Fibroblast of mammary gland (primary cell): ENCODE measurements around the gene SLC6A19.

Source experiments
- DNase-seq: peaks from one replicate; pipeline ENCODE4 v3.0.0-alpha.2; 2010; ENCODE audit warnings: low read depth
- H3K4me3 ChIP-seq: 2 replicates; pipeline ENCODE4 v1.5.1; 2011; ENCODE audit warnings: low read depth, mild to moderate bottlenecking, low read length, moderate library complexity; ENCODE audit not compliant: control insufficient read depth
- TF ChIP-seq, protein P1 (sequence below): conservative IDR thresholded peaks from 2 replicates; pipeline ENCODE4 v1.5.1; 2011; ENCODE audit warnings: low read depth, low read length, inconsistent platforms; ENCODE audit not compliant: control insufficient read depth, insufficient read depth

SLC6A19 gene

DNA sequence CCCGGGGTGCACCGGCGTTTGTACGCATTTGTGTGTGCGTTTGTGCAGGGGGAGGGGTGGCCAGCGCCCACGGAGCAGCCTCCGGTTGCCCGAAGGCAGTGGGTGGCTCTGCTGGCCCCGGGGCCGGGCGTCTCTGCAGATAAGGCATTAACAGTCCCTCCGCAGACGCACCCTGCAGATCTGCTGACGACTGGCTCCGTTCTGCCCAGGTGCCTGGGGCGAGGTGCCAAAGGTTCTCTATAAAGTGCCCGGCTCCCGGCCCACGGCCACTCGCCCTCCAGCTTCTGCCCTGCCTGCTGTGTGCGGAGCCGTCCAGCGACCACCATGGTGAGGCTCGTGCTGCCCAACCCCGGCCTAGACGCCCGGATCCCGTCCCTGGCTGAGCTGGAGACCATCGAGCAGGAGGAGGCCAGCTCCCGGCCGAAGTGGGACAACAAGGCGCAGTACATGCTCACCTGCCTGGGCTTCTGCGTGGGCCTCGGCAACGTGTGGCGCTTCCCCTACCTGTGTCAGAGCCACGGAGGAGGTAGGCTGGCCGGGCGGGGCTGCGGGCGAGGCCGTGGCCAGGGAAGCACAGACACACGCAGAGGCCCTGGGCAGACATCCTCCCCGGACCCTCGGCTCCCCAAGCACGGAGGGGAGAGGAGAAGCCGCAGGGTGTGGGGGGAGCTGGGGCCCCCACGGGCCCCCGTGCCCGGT, at the start of gene SLC6A19:
SLC6A19 (plus strand) TSS at position 269 of the 699 bp plus-strand sequence; CDS start at position 325, 56 bp downstream.
- TF ChIP-seq, protein P1, sequence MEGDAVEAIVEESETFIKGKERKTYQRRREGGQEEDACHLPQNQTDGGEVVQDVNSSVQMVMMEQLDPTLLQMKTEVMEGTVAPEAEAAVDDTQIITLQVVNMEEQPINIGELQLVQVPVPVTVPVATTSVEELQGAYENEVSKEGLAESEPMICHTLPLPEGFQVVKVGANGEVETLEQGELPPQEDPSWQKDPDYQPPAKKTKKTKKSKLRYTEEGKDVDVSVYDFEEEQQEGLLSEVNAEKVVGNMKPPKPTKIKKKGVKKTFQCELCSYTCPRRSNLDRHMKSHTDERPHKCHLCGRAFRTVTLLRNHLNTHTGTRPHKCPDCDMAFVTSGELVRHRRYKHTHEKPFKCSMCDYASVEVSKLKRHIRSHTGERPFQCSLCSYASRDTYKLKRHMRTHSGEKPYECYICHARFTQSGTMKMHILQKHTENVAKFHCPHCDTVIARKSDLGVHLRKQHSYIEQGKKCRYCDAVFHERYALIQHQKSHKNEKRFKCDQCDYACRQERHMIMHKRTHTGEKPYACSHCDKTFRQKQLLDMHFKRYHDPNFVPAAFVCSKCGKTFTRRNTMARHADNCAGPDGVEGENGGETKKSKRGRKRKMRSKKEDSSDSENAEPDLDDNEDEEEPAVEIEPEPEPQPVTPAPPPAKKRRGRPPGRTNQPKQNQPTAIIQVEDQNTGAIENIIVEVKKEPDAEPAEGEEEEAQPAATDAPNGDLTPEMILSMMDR: no peak
- no peak for DNase-seq
- no peak within 1 kb of the TSS for H3K4me3 ChIP-seq

DNA sequence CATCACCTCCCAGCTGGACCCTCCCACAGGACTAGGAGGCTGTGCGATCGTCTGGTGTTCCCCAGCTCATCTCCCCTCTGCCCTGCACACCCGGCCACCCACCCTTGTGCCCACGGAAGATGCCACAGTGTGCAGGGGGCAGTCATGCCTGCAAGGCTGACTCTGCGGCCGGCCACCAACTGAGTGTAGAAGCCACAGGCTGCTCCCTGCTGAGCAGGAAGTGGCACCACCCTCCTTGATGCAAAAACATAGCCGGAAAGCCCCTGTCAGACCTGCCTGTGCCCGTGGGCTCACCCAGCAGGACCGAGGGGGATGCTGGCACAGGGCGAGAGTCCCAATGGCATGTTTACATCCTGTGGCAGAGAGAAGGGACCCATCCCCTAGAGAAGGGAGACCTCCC, 49.2 kb upstream of the SLC6A19 start:
- DNase-seq: no peak
- no peak overlapping the region for H3K4me3 ChIP-seq
- TF ChIP-seq, protein P1: no peak

DNA sequence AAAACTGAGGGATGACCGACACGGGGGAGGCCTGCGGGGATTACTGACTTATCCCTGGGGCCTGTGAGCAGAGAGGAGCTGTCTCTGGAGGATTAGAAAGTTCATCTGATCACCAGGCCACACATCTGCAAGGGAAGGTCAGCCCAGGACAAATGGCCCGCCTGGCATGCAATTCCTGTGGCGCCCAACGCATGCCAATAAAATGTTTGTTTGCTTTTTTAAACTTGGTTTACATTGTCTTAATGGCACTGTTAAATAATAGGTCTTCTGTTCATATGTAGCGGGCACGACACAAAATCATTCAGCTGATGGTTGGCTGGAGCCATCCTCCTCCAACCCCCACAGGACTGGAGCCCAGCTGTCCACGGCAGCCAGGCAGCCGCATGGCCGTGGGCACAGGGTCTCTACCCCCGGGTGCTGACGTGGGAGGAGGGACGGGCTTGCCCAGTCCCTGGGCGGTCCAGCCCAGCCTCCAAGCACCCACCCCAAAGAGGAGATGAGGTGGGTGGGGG, 48.6 kb upstream of the SLC6A19 start:
- TF ChIP-seq, protein P1: no peak
- no peak overlapping the region for H3K4me3 ChIP-seq
- DNase-seq: no peak

DNA sequence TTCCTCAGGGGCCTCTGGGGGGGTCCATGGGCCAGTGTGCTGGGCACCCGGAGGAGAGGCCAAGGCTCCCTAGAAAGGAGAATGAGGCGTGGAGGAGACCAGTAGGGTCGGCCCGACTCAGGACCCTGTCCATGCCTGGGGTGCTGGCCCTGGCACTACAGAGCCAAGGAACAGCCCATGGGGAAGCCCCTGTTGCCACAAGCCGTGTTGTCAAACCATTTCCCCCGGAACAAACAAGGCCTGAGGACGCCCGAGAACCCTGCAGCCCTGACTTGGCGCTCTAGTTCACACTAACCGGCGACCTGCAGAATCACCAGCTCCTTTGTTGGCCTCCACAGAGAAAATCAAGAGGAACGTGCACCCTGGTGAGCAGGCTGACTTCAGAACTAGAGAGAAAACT, 48.0 kb upstream of the SLC6A19 start:
- no peak overlapping the region for H3K4me3 ChIP-seq
- DNase-seq: no peak
- TF ChIP-seq, protein P1: no peak

DNA sequence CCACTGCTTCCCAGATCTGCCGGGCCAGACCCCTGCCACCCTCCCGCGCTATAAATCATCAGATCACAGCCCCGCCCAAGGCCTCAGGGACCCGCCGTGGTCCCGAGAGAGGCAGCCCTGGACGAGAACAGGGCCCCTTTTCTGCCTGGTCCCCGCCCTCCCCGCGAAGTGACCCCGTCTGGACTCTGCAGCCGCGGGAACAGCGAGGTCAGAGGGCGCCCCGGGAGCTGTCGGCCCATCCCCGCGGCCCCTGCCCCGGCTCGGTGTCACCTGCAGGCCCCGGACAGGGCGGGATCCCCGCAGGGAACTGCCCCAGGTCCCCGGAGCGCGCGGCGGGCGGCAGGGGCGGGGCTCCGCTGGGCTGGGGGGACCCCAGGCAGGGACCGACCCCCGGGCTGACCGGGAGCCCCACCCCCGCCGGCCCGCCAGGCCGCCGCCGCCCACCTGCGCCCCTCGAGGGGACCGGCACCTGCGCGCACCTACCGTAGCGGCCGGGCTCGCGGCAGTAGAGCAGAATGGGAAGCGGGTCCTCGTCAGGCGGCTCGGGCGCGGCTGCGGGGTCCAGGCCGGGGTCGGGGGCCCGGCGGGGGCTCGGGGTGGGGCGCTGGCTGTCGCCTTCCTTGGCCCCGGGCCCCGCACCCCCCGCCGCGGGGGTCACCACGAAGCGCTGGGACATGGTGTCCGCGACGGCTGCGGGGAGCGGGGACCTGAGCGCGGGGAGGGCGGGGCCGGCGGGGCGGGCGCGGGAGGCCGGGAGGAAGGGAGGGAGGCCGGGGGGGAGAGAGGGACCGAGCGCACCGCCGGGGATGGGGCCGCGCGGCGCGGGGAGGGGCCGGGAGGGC, 46.0 kb upstream of the SLC6A19 start:
- no peak for DNase-seq
- TF ChIP-seq, protein P1: no peak
- no peak overlapping the region for H3K4me3 ChIP-seq

DNA sequence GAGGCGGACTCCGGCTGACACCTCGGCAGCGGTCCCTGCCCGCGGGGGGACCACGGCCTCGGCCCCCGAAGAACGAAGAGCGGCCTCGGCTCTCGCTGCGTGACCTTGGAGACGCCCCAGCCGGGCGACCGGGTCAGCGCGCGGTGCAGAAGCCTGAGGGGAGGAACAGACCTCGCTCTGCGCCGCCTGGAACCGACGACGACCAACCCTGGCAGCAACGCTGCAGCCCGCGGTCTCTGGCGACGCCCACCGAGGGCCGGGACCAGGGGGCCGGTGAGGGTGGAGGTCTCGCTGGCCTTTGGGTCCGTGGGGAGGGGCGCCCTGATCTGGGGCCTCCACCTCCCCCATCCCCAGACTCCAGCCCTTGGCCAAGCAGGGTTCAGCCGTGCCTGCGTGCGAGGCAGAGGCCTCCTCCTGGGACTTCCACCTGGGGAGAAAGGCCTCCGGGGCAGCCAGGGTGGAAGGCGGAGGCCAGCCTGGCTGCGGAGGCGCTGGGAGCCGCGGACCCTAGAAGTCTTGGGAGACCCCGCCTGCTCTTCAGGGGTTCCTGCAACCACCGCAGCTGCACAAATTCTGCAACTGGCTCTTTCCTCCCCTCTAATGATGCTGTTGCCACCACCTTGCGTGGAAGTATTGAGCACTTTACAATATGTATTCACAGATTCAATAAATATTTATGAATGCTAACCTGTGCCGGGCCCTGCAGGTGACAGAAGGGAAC, 45.2 kb upstream of the SLC6A19 start:
- no peak for DNase-seq
- TF ChIP-seq, protein P1: no peak
- no peak overlapping the region for H3K4me3 ChIP-seq
